Colonic mucosa (tissue), 4 donors: Measurements from ENCODE around the gene ZNF90. TPM values are rescaled to one million over a fixed set of nuclear protein-coding genes. Genes with fewer than 3 reads are reported as not detected.
"Not testable (repeated sequence)": the region's sequence is repeated elsewhere in the genome, so short reads cannot be mapped to it uniquely, and the experiment has no call there.

Experiments used
- DNase-seq: peaks from one replicate; pipeline ENCODE4 v3.0.0-alpha.2; 2020
- H3K27ac ChIP-seq: fragments of 200-600 bp; one replicate; pipeline ENCODE4 v1.8.0; 2021
- H3K27me3 ChIP-seq: fragments of 200-600 bp; one replicate; pipeline ENCODE4 v1.8.0; 2021
- H3K36me3 ChIP-seq: fragments of 200-600 bp; one replicate; pipeline ENCODE4 v1.8.0; 2021
- H3K4me1 ChIP-seq: fragments of 200-600 bp; one replicate; pipeline ENCODE4 v1.8.0; 2021; ENCODE audit warnings: mild to moderate bottlenecking
- H3K4me3 ChIP-seq: fragments of 200-600 bp; one replicate; pipeline ENCODE4 v1.8.0; 2021
- H3K9ac ChIP-seq, 2 donors: one replicate each; pipeline ENCODE4 v1.7.0; 2013; ENCODE audit warnings: control low read depth in 2 of 2, low read depth in 2 of 2, low read length in 2 of 2
- H3K9me3 ChIP-seq: fragments of 200-600 bp; one replicate; pipeline ENCODE4 v1.8.0; 2021
- intact Hi-C: fragments of 100-400 bp; cut with DNase I; formaldehyde crosslinking; loops from one replicate; pipeline ENCODE4 v1.14.1; 2022
- total RNA-seq, 2 donors: library from RNA; stranded (reverse); fragmentation: NEBNext Ultra II Directional in 1 of 2; extraction: Animal tissue kit (Norgen Biotek cat#: 25700) in 1 of 2; gene quantifications; one replicate each; pipeline ENCODE4 v1.2.1, GENCODE V29; 2021
- TF ChIP-seq, protein P1 (sequence below): fragments of 200-600 bp; IDR thresholded peaks from one replicate; pipeline ENCODE4 v1.8.0; 2022; ENCODE audit warnings: antibody characterized with exemption, mild to moderate bottlenecking
- donor health status: healthy.
- donor health status: DM: no; HTN: no; CAD: no.
- donor health status: DM: no; HTN: no; CAD: no.

ZNF90 gene
- total RNA-seq, 2 donors from 2014 or later: 3.4 to 6.8 TPM

GRCh38 chr19:20124879-20125278 lies 47.1 kb downstream of the ZNF90 start:
- H3K9me3 ChIP-seq: peaks cover 8% of the 10 kb centered on the region
- DNase-seq: no peak
- no peak overlapping the region for H3K9ac ChIP-seq
- no peaks in the 10 kb centered on the region for H3K27me3 ChIP-seq
- no peaks in the 10 kb centered on the region for H3K36me3 ChIP-seq
- H3K27ac ChIP-seq: no peak overlapping the region
- no peaks in the 10 kb centered on the region for H3K4me1 ChIP-seq
- intact Hi-C loops: no loop called here
- TF ChIP-seq, protein P1, sequence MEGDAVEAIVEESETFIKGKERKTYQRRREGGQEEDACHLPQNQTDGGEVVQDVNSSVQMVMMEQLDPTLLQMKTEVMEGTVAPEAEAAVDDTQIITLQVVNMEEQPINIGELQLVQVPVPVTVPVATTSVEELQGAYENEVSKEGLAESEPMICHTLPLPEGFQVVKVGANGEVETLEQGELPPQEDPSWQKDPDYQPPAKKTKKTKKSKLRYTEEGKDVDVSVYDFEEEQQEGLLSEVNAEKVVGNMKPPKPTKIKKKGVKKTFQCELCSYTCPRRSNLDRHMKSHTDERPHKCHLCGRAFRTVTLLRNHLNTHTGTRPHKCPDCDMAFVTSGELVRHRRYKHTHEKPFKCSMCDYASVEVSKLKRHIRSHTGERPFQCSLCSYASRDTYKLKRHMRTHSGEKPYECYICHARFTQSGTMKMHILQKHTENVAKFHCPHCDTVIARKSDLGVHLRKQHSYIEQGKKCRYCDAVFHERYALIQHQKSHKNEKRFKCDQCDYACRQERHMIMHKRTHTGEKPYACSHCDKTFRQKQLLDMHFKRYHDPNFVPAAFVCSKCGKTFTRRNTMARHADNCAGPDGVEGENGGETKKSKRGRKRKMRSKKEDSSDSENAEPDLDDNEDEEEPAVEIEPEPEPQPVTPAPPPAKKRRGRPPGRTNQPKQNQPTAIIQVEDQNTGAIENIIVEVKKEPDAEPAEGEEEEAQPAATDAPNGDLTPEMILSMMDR: no peak
- H3K4me3 ChIP-seq: no peak overlapping the region

DNA sequence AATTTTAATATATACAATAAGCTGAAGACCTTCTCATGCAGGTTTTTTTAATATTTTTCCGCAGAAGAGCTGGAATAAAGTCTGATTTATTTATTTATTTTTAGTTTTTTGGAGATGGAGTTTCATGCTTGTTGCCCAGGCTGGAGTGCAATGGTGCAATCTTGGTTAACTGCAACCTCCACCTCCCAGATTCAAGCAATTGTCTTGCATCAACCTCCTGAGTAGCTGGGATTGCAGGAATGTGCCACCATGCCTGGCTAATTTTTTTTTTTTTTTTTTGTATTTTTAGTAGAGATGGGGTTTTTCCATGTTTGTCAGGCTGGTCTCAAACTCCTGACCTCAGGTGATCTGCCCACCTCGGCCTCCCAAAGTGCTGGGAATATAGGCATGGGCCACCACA lies 55.1 kb downstream of the ZNF90 start:
- H3K4me1 ChIP-seq, H3K9me3 ChIP-seq, intact Hi-C loops: not testable (repeated sequence)

GRCh38 chr19:20137714-20138113 lies 59.9 kb downstream of the ZNF90 start:
- H3K4me3 ChIP-seq, H3K27ac ChIP-seq, H3K9ac ChIP-seq, H3K36me3 ChIP-seq, H3K9me3 ChIP-seq, H3K27me3 ChIP-seq, intact Hi-C loops, DNase-seq, H3K4me1 ChIP-seq: not testable (repeated sequence)

More for the DNA sequence above, 55.1 kb downstream of the ZNF90 start:
- H3K36me3 ChIP-seq, H3K9ac ChIP-seq, H3K27ac ChIP-seq, DNase-seq, H3K27me3 ChIP-seq, H3K4me3 ChIP-seq: not testable (repeated sequence)

GRCh38 chr19:20151617-20152145 lies 73.9 kb downstream of the ZNF90 start:
- intact Hi-C loops: no loop called here
- Histone ChIP-seq H3K27ac (no peak overlapping the region), H3K4me1 (no peaks in the 10 kb centered on the region), H3K36me3 (no peaks in the 10 kb centered on the region), H3K9ac (no peak overlapping the region), H3K4me3 (no peak overlapping the region), H3K9me3 (no peaks in the 10 kb centered on the region), H3K27me3 (no peaks in the 10 kb centered on the region)
- DNase-seq: no peak
- TF ChIP-seq, protein P1: no peak

DNA sequence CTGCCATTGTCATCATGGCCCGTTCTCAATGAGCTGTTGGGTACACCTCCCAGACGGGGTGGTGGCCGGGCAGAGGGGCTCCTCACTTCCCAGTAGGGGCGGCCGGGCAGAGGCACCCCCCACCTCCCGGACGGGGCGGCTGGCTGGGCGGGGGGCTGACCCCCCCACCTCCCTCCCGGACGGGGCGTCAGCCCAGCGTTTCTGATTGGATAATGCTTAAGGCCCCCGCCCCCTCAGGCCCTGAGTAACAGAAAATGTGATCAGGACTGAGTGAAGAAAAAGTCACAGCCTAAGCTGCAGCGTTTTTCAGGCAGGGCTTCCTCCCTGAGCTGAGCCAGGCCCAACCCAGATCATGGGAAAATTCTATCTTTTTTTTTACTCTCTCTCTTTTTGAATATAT lies 74.7 kb downstream of the ZNF90 start:
- DNase-seq, H3K9me3 ChIP-seq, H3K36me3 ChIP-seq, intact Hi-C loops, H3K4me3 ChIP-seq, H3K27me3 ChIP-seq, H3K9ac ChIP-seq, H3K4me1 ChIP-seq, H3K27ac ChIP-seq: not testable (repeated sequence)

DNA sequence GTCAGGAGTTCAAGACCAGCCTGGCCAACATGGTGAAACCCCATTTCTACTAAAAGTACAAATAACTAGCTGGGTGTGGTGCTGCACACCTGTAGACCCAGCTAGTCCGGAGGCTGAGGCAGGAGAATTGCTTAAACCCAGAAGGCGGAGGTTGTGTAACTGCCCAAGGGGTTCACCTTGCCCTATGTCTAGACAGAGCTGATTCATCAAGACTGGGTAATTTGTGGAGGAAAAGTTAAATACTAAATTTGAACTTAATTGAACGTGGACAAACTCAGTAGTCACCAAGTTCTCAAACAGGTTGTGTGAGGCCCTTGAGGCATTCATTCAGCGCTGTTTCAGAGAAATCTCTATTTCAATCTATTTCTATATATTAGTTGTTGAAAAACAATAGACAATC lies 75.5 kb downstream of the ZNF90 start:
- no peaks in the 10 kb centered on the region for H3K9me3 ChIP-seq
- no peak overlapping the region for H3K27ac ChIP-seq
- no peaks in the 10 kb centered on the region for H3K4me1 ChIP-seq
- H3K27me3 ChIP-seq: no peaks in the 10 kb centered on the region
- H3K4me3 ChIP-seq: no peak overlapping the region
- TF ChIP-seq, protein P1: no peak
- intact Hi-C loops: no loop called here
- DNase-seq: no peak
- no peaks in the 10 kb centered on the region for H3K36me3 ChIP-seq
- no peak overlapping the region for H3K9ac ChIP-seq

DNA sequence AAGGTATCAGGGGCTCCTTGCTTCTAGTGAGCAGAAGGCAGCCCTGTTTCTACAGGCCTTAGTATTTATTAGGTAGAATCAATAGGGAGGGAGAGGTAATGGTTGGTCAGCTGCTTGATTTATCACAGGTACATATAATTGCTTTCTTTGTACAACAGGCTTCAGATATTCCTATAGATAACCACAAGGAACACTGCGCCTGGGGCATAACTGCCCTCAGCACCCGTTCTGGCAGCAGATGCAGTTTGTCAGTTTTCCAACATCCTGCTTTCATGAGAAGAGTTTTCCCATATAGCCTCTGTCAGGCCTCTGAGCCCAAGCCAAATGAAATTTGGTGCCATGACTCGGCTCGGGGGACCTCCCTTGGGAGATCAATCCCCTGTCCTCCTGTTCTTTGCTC lies 76.8 kb downstream of the ZNF90 start:
- Histone ChIP-seq H3K36me3 (no peaks in the 10 kb centered on the region), H3K9ac (no peak overlapping the region), H3K9me3 (no peaks in the 10 kb centered on the region), H3K4me3 (no peak overlapping the region), H3K27me3 (no peaks in the 10 kb centered on the region), H3K4me1 (no peaks in the 10 kb centered on the region), H3K27ac (no peak overlapping the region)
- intact Hi-C loops: no loop called here
- TF ChIP-seq, protein P1: no peak
- DNase-seq: no peak
